ENCODE results near the gene PARD3.

The PARD3 gene

GRCh38 chr10:34217524-34217923 lies 597.6 kb downstream of the PARD3 start:
- no peak for TF ChIP-seq CTCF (conservative IDR thresholded peaks at IDR 0.05)
- no peak overlapping the region; the same call in 1 of the 2 replicates for H3K27ac ChIP-seq

GRCh38 chr10:34216348-34216945 lies 598.6 kb downstream of the PARD3 start:
- H3K27ac ChIP-seq = peak overlapping the region; percentile 12
- TF ChIP-seq CTCF (conservative IDR thresholded peaks at IDR 0.05) = no peak

GRCh38 chr10:34213805-34214197 lies 601.3 kb downstream of the PARD3 start:
- no peak for TF ChIP-seq CTCF (conservative IDR thresholded peaks at IDR 0.05)
- no peak overlapping the region for H3K27ac ChIP-seq

- no peak for TF ChIP-seq CTCF (conservative IDR thresholded peaks at IDR 0.05)
- no peak overlapping the region for H3K27ac ChIP-seq
Measured at GRCh38 chr10:34213193-34213804, 601.8 kb downstream of the PARD3 start.

GRCh38 chr10:34207343-34207742 lies 607.8 kb downstream of the PARD3 start:
- H3K27ac ChIP-seq = no peak overlapping the region
- TF ChIP-seq CTCF (conservative IDR thresholded peaks at IDR 0.05) = no peak

GRCh38 chr10:34206935-34207268 lies 608.2 kb downstream of the PARD3 start:
- no peak overlapping the region for H3K27ac ChIP-seq
- TF ChIP-seq CTCF (conservative IDR thresholded peaks at IDR 0.05) = no peak

GRCh38 chr10:34206078-34206934 lies 608.8 kb downstream of the PARD3 start:
- TF ChIP-seq CTCF (conservative IDR thresholded peaks at IDR 0.05) = no peak
- no peak overlapping the region for H3K27ac ChIP-seq
